GM18951 (cell line): Measurements from ENCODE around the gene YIPF1.

Experiments used
- POLR2A ChIP-seq: IDR thresholded peaks from 4 replicates; pipeline ENCODE4 v1.6.1; 2011; ENCODE audit warnings: mild to moderate bottlenecking; ENCODE audit not compliant: insufficient read length, insufficient read depth; ENCODE audit errors: extremely low read depth
- in situ Hi-C: fragments of 300-500 bp; cut with MboI; formaldehyde crosslinking; loops from one replicate; pipeline ENCODE4 v1.12.0; 2022; ENCODE audit warnings: low sequenced_read_pairs, mixed read lengths, inconsistent platforms; ENCODE audit not compliant: unreplicated experiment

The YIPF1 gene

DNA sequence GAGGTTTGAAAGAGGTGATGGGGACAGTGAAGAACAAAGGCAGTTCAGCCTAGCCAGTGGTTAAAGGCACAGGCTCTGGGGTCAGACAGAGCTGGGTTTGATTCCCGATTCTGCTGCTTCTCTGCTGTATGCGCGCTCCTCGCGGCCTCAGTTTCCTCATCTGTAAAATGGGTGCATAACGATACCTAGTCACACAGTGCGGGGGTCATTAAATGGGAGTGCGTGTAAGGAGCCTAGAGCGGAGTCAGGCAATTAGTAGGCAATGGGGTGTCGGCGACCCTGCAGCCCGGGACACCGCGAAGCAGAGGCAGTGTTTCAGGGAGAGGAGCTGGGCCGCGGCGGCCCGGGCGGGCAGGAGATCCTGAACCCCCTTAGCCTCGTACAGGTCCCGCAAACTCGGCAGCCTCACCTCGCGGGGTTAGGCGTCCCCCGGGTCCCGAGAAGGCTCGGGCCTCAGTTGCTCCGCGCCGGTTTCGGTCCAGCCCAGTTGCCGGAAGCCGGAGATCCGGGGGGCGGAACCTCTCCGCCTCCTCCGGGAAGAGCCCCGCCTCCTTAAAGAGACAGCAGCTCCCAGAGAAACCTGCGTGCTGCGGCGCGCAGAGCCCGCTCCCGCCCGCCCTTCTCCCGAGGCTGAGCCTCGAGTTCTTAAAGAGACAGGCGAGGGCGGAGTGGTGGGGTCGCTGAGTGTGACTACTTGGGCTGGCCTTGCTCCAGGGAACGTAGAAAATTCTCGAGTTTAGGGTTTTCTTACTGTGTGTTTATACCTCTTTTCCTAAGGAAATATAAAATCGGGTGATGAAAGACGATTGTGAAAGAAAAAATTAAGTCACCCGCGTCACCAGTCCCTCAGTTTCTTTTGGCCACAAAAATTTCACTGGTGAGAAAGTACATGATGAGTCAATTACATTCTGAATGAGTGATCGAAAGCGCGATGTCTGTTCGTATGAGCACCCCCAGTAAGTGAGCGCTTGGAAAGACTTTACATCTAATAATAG is at the start of gene YIPF1:
TSS of gene YIPF1 (minus strand) at position 494 of the 995 bp plus-strand sequence. CDS start 860 bp downstream, outside the sequence.
- in situ Hi-C loops, result no loop called here
- TF ChIP-seq POLR2A, result peak; percentile 84

- no peak for TF ChIP-seq POLR2A
- in situ Hi-C loops, result no loop called here
Observed at GRCh38 chr1:53938136-53938830, 48.7 kb upstream of the YIPF1 start.

- in situ Hi-C loops, result no loop called here
- no peak for TF ChIP-seq POLR2A
Observed at GRCh38 chr1:53936430-53936829, 46.8 kb upstream of the YIPF1 start.

GRCh38 chr1:53934170-53934765 is 44.7 kb upstream of the YIPF1 start:
- in situ Hi-C loops, result no loop called here
- no peak for TF ChIP-seq POLR2A

DNA sequence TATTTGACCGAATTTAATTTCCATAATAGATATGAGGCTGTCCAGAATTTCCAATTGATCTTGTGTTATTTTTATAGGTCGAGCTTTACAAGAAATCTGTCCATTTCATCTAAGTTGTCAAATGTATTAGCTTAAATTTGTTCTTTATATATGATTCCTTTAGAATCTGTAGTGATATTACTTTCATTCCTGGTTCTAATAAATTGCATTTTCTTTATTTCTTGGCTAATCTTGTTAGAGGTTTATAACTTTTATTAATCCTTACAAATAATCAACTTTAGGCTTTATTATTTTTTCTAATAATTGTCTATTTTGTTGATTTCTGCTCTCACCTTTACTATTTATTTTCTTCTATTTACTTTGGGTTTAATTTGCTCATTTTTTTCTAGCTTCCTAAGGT is 41.9 kb upstream of the YIPF1 start:
- TF ChIP-seq POLR2A, result no peak
- in situ Hi-C loops, result no loop called here

DNA sequence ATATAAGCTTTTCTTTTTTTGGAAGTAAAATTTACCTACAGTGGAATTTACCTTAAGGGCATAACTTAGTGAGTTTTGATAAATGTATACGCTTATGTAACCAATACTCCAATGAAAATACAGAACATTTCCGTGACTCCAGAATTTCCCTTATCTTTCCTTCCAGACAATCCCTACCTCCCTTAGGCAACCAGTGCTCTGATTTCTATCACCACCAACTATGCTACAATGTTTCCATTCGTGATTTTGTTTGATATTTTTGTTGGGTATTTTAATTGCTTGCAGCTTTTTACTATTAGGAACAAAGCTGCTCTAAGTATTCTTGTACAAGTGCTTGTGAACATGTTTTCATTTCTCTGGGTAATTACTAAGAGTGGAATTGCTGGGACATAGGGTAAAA is 41.3 kb upstream of the YIPF1 start:
- in situ Hi-C loops, result no loop called here
- TF ChIP-seq POLR2A, result no peak

- no peak for TF ChIP-seq POLR2A
- in situ Hi-C loops, result no loop called here
Observed at GRCh38 chr1:53929246-53929960, 39.8 kb upstream of the YIPF1 start.

- in situ Hi-C loops, result no loop called here
- TF ChIP-seq POLR2A, result no peak
Observed at GRCh38 chr1:53927376-53927881, 37.8 kb upstream of the YIPF1 start.

DNA sequence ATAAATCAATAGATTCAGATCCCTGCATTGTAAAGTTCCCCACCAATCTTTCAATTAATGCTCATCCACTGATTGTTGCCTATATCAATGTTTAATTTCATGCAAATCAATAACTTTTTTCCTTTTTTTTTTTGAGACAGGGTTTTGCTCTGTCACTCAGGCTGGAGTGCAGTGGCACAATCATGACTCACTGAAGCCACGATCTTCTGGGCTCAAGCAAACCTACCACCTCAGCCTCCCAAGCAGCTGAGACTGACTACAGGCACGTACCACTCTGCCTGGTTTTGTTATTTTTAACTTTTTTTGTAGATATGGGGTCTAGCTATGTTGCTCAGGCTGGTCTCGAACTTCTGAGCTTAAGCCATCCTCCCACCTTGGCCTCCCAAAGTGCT is 30.1 kb upstream of the YIPF1 start:
- in situ Hi-C loops, result no loop called here
- no peak for TF ChIP-seq POLR2A

DNA sequence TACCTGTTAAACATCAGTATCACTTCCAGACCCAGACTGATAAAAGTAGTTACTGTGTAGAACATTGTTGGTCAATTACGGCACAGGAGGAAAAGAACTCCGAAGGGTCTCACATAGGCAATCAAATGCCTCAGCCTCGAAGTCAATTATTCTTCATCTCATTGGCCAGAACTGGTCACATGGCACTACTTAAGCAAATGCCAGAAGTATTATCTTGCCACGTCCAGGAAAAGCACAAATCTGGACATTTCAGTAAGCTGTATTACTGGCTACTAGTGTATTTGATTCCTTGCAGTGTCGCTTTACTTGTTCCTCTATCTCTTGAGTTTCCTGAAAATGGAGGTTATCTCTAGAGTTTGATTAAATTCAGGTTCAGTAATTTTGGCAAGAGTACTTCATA is 28.7 kb upstream of the YIPF1 start:
- no peak for TF ChIP-seq POLR2A
- in situ Hi-C loops, result no loop called here

GRCh38 chr1:53913352-53914033 is 23.9 kb upstream of the YIPF1 start:
- no peak for TF ChIP-seq POLR2A
- in situ Hi-C loops, result no loop called here

DNA sequence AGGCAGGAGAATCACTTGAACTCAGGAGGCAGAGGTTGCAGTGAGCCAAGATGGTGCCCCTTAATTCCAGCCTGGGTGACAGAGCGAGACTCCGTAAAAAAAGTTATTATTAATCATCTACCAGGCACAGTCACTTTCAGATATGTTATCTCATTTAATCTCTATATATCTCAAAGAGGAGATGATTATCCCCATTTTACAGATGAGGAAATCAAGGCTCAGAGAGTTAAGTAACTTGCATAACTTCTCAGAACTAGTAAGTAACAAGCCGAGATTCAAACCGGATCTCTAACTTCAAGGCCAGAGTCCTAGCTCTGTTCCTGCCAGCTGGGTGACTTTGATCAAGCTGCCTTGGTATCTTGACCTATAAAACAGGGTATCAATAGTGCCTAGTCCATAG is 21.8 kb upstream of the YIPF1 start:
- no peak for TF ChIP-seq POLR2A
- in situ Hi-C loops, result no loop called here
